GM18526 (cell line): ENCODE measurements around the gene VWA3B.

Experiments used
- POLR2A ChIP-seq: IDR thresholded peaks from 3 replicates; pipeline ENCODE4 v1.6.1; 2011; ENCODE audit not compliant: insufficient read length; ENCODE audit errors: extremely low read depth

Gene VWA3B

GRCh38 chr2:98110741-98111140 lies 23.8 kb downstream of the VWA3B start:
- TF ChIP-seq POLR2A: no peak

GRCh38 chr2:98114643-98115330 lies 27.8 kb downstream of the VWA3B start:
- TF ChIP-seq POLR2A: no peak

GRCh38 chr2:98118161-98118560 lies 31.2 kb downstream of the VWA3B start:
- no peak for TF ChIP-seq POLR2A

- TF ChIP-seq POLR2A: no peak
Observed at GRCh38 chr2:98118852-98119251, 31.9 kb downstream of the VWA3B start.

- TF ChIP-seq POLR2A: no peak
Observed at GRCh38 chr2:98121149-98121548, 34.2 kb downstream of the VWA3B start.

- no peak for TF ChIP-seq POLR2A
Observed at GRCh38 chr2:98122524-98122923, 35.6 kb downstream of the VWA3B start.

GRCh38 chr2:98123286-98123685 lies 36.3 kb downstream of the VWA3B start:
- TF ChIP-seq POLR2A: no peak

- no peak for TF ChIP-seq POLR2A
Observed at GRCh38 chr2:98126061-98126460, 39.1 kb downstream of the VWA3B start.

GRCh38 chr2:98127229-98127989 lies 40.4 kb downstream of the VWA3B start:
- TF ChIP-seq POLR2A: no peak

- no peak for TF ChIP-seq POLR2A
Observed at GRCh38 chr2:98128556-98129109, 41.7 kb downstream of the VWA3B start.

GRCh38 chr2:98134172-98135005 lies 47.4 kb downstream of the VWA3B start:
- TF ChIP-seq POLR2A: no peak

- no peak for TF ChIP-seq POLR2A
Observed at GRCh38 chr2:98137196-98137595, 50.2 kb downstream of the VWA3B start.

GRCh38 chr2:98140210-98140609 lies 53.2 kb downstream of the VWA3B start:
- no peak for TF ChIP-seq POLR2A

GRCh38 chr2:98142106-98142791 lies 55.3 kb downstream of the VWA3B start:
- TF ChIP-seq POLR2A: no peak

- no peak for TF ChIP-seq POLR2A
Observed at GRCh38 chr2:98145070-98145469, 58.1 kb downstream of the VWA3B start.
